WERI-Rb-1 (cell line): ENCODE measurements around the gene C21orf58.

Source experiments
- DNase-seq: peaks from one replicate; pipeline ENCODE4 v3.0.0-alpha.2; 2020
- H3K27ac ChIP-seq: fragments of 250-450 bp; sonication (Bioruptor Pico); 2 replicates; pipeline ENCODE4 v1.5.1; 2020; ENCODE audit warnings: mild to moderate bottlenecking, moderate library complexity
- H3K27me3 ChIP-seq: fragments of 250-450 bp; sonication (Bioruptor Pico); 2 replicates; pipeline ENCODE4 v1.5.1; 2021; ENCODE audit warnings: mild to moderate bottlenecking, low read depth, moderate library complexity; ENCODE audit not compliant: insufficient read depth, severe bottlenecking
- H3K36me3 ChIP-seq: fragments of 250-450 bp; sonication (Bioruptor Pico); 2 replicates; pipeline ENCODE4 v1.5.1; 2020; ENCODE audit warnings: mild to moderate bottlenecking, moderate library complexity
- H3K4me3 ChIP-seq: 2 replicates; pipeline ENCODE4 v1.5.1; 2011; ENCODE audit warnings: low read depth, mild to moderate bottlenecking, control low read depth, low read length
- H3K9me3 ChIP-seq: fragments of 250-450 bp; sonication (Bioruptor Pico); 2 replicates; pipeline ENCODE4 v1.5.1; 2021; ENCODE audit warnings: mild to moderate bottlenecking, moderate library complexity; ENCODE audit not compliant: severe bottlenecking
- TF ChIP-seq, protein P1 (sequence below): IDR thresholded peaks from 2 replicates; pipeline ENCODE4 v1.5.1; 2011; ENCODE audit warnings: low read depth, mild to moderate bottlenecking, control low read depth, inconsistent platforms, low read length

C21orf58 gene

DNA sequence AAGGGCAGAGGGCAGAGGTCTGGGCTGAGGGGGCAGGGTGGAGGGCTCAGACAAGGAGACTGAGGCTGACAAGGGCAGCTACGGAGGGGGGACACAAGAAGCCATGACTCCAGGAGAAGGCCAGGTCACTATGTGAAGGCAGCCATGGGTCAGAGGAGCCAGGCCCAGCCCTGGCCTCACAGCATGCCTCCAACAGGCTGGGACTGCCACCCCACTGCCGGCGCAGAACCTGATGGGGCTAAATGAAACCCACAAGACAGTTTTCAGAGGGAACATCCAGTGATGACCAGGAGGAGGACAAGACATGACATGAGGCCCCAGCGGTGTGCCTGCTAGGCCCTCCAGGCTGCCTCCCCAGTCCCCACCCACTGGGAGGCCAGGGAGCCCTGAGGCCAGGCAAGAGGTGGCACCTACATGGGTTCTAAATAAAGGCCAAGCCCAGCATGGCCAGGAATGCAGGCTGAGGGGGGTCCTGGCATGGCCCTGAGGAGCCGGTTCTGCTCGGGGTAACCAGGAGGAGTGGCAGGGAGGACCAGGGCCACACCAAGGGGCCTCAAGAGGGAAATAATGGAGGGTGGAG, 67.8 kb downstream of the C21orf58 start:
- peaks cover 98% of the 10 kb centered on the region for H3K36me3 ChIP-seq
- TF ChIP-seq, protein P1, sequence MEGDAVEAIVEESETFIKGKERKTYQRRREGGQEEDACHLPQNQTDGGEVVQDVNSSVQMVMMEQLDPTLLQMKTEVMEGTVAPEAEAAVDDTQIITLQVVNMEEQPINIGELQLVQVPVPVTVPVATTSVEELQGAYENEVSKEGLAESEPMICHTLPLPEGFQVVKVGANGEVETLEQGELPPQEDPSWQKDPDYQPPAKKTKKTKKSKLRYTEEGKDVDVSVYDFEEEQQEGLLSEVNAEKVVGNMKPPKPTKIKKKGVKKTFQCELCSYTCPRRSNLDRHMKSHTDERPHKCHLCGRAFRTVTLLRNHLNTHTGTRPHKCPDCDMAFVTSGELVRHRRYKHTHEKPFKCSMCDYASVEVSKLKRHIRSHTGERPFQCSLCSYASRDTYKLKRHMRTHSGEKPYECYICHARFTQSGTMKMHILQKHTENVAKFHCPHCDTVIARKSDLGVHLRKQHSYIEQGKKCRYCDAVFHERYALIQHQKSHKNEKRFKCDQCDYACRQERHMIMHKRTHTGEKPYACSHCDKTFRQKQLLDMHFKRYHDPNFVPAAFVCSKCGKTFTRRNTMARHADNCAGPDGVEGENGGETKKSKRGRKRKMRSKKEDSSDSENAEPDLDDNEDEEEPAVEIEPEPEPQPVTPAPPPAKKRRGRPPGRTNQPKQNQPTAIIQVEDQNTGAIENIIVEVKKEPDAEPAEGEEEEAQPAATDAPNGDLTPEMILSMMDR: no peak

DNA sequence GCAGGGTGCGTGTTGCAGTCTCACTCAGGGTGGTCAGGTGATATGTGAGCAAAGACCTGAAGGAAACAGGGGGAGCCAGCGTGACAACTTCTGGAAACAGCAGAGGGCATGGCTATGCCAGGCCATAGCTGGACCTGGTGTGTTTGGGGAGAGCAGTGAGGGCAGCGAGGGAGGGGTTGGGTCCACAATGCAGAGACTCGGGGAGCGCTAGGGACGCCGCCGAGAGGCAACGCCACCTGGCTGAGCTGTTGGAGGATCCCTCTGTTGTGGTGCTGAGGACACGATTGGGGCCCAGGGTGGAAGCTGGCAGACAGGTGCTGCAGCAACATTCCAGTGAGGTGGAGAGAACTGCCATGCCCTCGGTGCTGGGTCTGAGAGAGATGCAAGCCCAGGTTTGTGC, 68.5 kb downstream of the C21orf58 start:
- no peak for DNase-seq
- TF ChIP-seq, protein P1: no peak
- peaks cover 98% of the 10 kb centered on the region for H3K36me3 ChIP-seq
- no peak overlapping the region for H3K4me3 ChIP-seq
- no peak overlapping the region for H3K27ac ChIP-seq
- H3K27me3 ChIP-seq: no peaks in the 10 kb centered on the region
- no peaks in the 10 kb centered on the region for H3K9me3 ChIP-seq

More for the DNA sequence above, 67.8 kb downstream of the C21orf58 start:
- DNase-seq: no peak
- H3K27me3 ChIP-seq: no peaks in the 10 kb centered on the region
- no peak overlapping the region for H3K4me3 ChIP-seq
- no peaks in the 10 kb centered on the region for H3K9me3 ChIP-seq
- H3K27ac ChIP-seq: no peak overlapping the region

DNA sequence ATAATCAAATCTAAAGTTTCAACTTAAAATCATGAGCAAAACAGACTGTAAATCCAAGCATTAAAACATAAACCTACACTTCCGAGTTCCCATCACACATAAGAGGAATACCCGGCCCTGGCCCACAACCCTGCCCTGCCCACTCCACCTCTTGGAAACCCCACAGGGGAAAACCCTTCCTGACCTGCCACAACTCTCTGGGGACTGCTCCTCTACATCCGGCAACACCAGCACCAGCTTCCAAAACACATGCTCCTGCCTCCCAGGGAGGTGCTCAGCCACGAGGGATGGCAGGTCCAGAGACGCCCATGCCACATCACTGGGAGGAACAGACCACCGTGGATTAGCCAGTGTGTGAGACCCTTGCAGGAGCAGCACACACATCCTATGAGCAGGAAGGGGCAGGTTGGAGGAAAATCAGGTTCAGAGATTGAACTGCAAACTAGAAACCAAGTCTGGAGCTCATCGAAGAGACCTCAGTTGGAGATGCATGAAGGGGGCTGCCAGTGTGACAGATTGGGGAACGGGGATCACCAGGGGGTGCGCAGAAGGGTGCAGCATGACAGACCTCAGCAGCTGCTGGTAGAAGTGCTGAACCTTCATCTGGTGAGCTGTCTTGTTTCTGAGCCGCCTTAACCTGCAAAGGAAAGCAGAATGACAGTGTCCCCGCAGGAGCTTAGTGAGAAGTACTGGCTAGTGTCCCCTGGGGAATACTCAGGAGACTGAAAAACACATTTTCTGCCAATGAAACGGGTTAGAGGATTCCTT, 69.3 kb downstream of the C21orf58 start:
- H3K36me3 ChIP-seq: peaks cover 98% of the 10 kb centered on the region
- TF ChIP-seq, protein P1: no peak

DNA sequence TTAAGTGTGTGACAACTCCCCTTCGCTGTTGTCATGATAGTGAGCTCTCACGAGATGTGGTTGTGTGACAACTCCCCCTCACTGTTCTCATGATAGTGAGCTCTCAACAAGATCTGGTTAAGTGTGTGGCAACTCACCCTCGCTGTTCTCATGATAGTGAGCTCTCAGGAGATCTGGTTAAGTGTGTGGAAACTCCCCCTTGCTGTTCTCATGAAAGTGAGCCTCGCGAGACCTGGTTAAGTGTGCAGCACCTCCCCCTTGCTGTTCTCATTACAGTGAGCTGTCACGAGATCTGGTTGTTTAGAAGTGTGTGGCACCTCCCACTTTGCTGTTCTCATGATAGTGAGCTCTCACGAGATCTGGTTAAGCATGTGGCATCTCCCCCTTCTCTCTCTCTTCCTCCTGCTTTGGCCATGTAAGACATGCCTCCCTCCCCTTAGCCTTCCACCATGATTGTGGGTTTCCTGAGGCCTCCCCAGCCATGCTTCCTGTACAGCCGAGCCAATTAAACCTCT, 70.0 kb downstream of the C21orf58 start:
- no peak overlapping the region; the same call in 1 of the 2 replicates for H3K27ac ChIP-seq
- TF ChIP-seq, protein P1: no peak
- no peak for DNase-seq
- peaks cover 98% of the 10 kb centered on the region for H3K36me3 ChIP-seq
- H3K4me3 ChIP-seq: no peak overlapping the region
- no peaks in the 10 kb centered on the region for H3K9me3 ChIP-seq
- H3K27me3 ChIP-seq: no peaks in the 10 kb centered on the region

More for the DNA sequence above, 69.3 kb downstream of the C21orf58 start:
- no peaks in the 10 kb centered on the region for H3K9me3 ChIP-seq
- H3K27me3 ChIP-seq: no peaks in the 10 kb centered on the region
- DNase-seq: no peak
- H3K4me3 ChIP-seq: no peak overlapping the region
- peak overlapping the region; percentile 8; the same call in 1 of the 2 replicates for H3K27ac ChIP-seq

DNA sequence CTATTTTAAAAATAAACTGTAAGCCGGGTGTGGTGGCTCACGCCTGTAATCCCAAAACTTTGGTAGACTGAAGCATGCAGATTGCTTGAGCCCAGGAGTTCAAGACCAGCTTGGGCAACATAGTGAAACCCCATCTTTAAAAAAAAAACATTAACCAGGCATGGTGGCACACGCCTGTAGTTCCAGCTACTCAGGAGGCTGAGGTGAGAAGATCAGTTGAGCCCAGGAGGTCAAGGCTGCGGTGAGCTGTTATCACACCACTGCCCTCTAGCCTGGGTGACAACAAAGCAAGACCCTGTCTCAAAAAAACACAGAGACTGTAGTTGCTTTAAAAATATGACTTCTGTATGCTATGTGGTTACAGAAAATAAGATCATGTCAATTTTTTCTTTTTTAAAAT, 70.8 kb downstream of the C21orf58 start:
- TF ChIP-seq, protein P1: no peak
- Histone ChIP-seq H3K36me3 (peaks cover 95% of the 10 kb centered on the region), H3K9me3 (no peaks in the 10 kb centered on the region), H3K27ac (no peak overlapping the region), H3K27me3 (no peaks in the 10 kb centered on the region), H3K4me3 (no peak overlapping the region)
- DNase-seq: no peak
